ENCODE results near the gene ZNF860. TPM values are rescaled to one million over a fixed set of nuclear protein-coding genes. Genes with fewer than 3 reads are reported as not detected.

ZNF860 gene
- total and polyA plus RNA-seq, 2 of the 4 experiments (the other 2 are of a cell fraction) = 0.18 to 0.26 TPM

DNA sequence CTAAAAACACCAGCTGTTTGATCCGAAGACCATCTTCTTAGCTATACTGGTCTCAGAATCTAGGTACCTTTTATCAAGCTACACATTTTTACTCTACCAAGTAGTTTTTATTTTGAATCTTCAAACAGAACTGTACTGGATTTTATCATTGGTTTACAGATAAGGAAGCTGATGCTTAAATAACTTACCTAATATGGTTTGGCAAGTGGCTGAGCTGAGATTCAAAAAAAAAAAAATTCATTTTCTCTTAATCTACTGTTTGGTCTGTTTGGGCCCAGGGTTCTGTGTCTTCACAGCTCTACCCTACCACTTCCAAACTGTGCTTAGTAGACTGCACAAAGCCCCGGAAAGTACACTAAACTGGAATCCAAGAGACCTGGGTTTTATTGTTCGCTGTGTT is 35.7 kb downstream of the ZNF860 start:
- no peak for TF ChIP-seq RFX5 (IDR thresholded peaks at IDR 0.05; ENCODE audit: low read depth, low read length)
- no peak for TF ChIP-seq CHD1 (IDR thresholded peaks at IDR 0.05; ENCODE audit: low read depth, low read length)
- no peak for TF ChIP-seq MAZ (IDR thresholded peaks at IDR 0.05; ENCODE audit: borderline replicate concordance, low read depth, low read length)
- TF ChIP-seq NFE2L2 (IDR thresholded peaks at IDR 0.05; ENCODE audit: low read depth, low read length) = no peak
- TF ChIP-seq POLR2A (IDR thresholded peaks at IDR 0.05; ENCODE audit: low read depth, low read length) = no peak
- no peak for TF ChIP-seq CEBPB (IDR thresholded peaks at IDR 0.05; ENCODE audit: low read depth, low read length)
- no peak for TF ChIP-seq BHLHE40 (IDR thresholded peaks at IDR 0.05; ENCODE audit: low read depth, low read length)
- no peak for TF ChIP-seq FOS (IDR thresholded peaks at IDR 0.05; ENCODE audit: low read depth, low read length)
- no peak for TF ChIP-seq RAD21 (IDR thresholded peaks at IDR 0.05; ENCODE audit: low read length)
- TF ChIP-seq MAFK (IDR thresholded peaks at IDR 0.05; ENCODE audit: low read depth, low read length) = no peak
- no peak for TF ChIP-seq ELK1 (IDR thresholded peaks at IDR 0.05; ENCODE audit: borderline replicate concordance, low read depth, low read length)
- no peak for TF ChIP-seq SMC3 (IDR thresholded peaks at IDR 0.05; ENCODE audit: low read depth, low read length)
- TF ChIP-seq MXI1 (IDR thresholded peaks at IDR 0.05; ENCODE audit: borderline replicate concordance, low read depth, low read length) = no peak
- TF ChIP-seq USF2 (IDR thresholded peaks at IDR 0.05; ENCODE audit: low read depth, low read length) = no peak
- TF ChIP-seq, protein P1, sequence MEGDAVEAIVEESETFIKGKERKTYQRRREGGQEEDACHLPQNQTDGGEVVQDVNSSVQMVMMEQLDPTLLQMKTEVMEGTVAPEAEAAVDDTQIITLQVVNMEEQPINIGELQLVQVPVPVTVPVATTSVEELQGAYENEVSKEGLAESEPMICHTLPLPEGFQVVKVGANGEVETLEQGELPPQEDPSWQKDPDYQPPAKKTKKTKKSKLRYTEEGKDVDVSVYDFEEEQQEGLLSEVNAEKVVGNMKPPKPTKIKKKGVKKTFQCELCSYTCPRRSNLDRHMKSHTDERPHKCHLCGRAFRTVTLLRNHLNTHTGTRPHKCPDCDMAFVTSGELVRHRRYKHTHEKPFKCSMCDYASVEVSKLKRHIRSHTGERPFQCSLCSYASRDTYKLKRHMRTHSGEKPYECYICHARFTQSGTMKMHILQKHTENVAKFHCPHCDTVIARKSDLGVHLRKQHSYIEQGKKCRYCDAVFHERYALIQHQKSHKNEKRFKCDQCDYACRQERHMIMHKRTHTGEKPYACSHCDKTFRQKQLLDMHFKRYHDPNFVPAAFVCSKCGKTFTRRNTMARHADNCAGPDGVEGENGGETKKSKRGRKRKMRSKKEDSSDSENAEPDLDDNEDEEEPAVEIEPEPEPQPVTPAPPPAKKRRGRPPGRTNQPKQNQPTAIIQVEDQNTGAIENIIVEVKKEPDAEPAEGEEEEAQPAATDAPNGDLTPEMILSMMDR (conservative IDR thresholded peaks at IDR 0.05; ENCODE audit: low read depth, low read length) = no peak
- no peak for TF ChIP-seq RCOR1 (IDR thresholded peaks at IDR 0.05; ENCODE audit: insufficient replicate concordance, low read length)

More for the DNA sequence above, 35.7 kb downstream of the ZNF860 start:
- ATAC-seq (ENCODE audit: low read depth) (no peak; the same call in 1 of the 2 replicates), DNase-seq (no peak)
- WGBS, 2 experiments (ENCODE audit: extremely low coverage in 2 of 2, insufficient read length in 1 of 2) = no CpG with 5 or more reads among the region's 3 CpGs
- Histone ChIP-seq H3K36me3 (ENCODE audit: control insufficient read depth, insufficient read depth, low read length) (no peaks in the 10 kb centered on the region), H4K91ac (ENCODE audit: insufficient read depth, low read depth, low read length) (no peak overlapping the region), H3K4me1 (ENCODE audit: control insufficient read depth, insufficient read depth, low read length) (peaks cover 5% of the 10 kb centered on the region; the same call in 1 of the 2 replicates), H3K4ac (ENCODE audit: low read depth, low read length) (no peak overlapping the region), H4K8ac (ENCODE audit: low read depth in 2 of 2, low read length in 2 of 2) (no peak overlapping the region), H4K5ac (ENCODE audit: low read depth, low read length) (no peak overlapping the region), H2AFZ (replicated peaks; ENCODE audit: low read length, poor library complexity) (no peak overlapping the region), H3K23ac (ENCODE audit: low read depth, low read length) (no peak overlapping the region), H2BK15ac (ENCODE audit: low read depth, low read length) (no peak overlapping the region), H3K27ac (ENCODE audit: insufficient read depth, low read length) (no peak overlapping the region), H3K4me2 (ENCODE audit: low read depth, low read length) (no peak overlapping the region), H3K79me1 (ENCODE audit: low read depth in 1 of 2, low read length in 2 of 2) (no peaks in the 10 kb centered on the region), H2BK5ac (ENCODE audit: low read depth, low read length, poor library complexity, severe bottlenecking) (no peak overlapping the region), H3K4me3 (ENCODE audit: insufficient read depth, low read depth, low read length) (no peak overlapping the region), H4K20me1 (ENCODE audit: insufficient read depth, low read length) (no peaks in the 10 kb centered on the region), H2AK5ac (ENCODE audit: low read depth, low read length) (no peak overlapping the region), H2BK120ac (ENCODE audit: low read depth, low read length) (no peak overlapping the region), H3K14ac (replicated peaks; ENCODE audit: low read depth, low read length) (no peak overlapping the region), H3K9me1 (ENCODE audit: insufficient read depth, low read length) (no peaks in the 10 kb centered on the region), H2AK9ac (replicated peaks; ENCODE audit: low read depth, low read length, poor library complexity) (no peak overlapping the region), H2BK20ac (ENCODE audit: low read depth, low read length) (no peak overlapping the region), H3K9me3 (ENCODE audit: control insufficient read depth, insufficient read depth, low read length) (no peaks in the 10 kb centered on the region), H3K56ac (ENCODE audit: extremely low read depth, insufficient read depth, low read length) (no peak overlapping the region), H3K9ac (ENCODE audit: low read depth, low read length) (no peak overlapping the region), H3K27me3 (ENCODE audit: control insufficient read depth, insufficient read depth, low read length) (peaks cover 2% of the 10 kb centered on the region; the same call in 1 of the 2 replicates), H3K18ac (ENCODE audit: low read depth, low read length) (no peak overlapping the region)
- BruUV-seq (replicated peaks) = no TSS peak
- in situ Hi-C loops (cut with MboI; ENCODE audit: low sequenced_read_pairs) (no loop called here), dilution Hi-C loops (cut with HindIII; ENCODE audit: low sequenced_read_pairs, unreplicated experiment) (no loop called here), intact Hi-C loops (cut with micrococcal nuclease) (loop anchor here (5.0 kb wide), 1 partner anchor 405 kb away; no protein-coding TSS in a partner anchor)
- POLR2A ChIA-PET (ENCODE audit: unreplicated experiment) = interaction anchor here (0.6 kb wide), 2 partner anchors 9 to 47 kb away, joined by 3 read pairs; no protein-coding TSS in a partner anchor
- CTCF ChIA-PET = interaction anchor here (3.1 kb wide), 1 partner anchor 127 kb away, joined by 21 read pairs; no protein-coding TSS in a partner anchor

All from IMR-90 (cell line).